Endothelial cell of umbilical vein (primary cell): ENCODE measurements around the gene IL3. TPM values are rescaled to one million over a fixed set of nuclear protein-coding genes. Genes with fewer than 3 reads are reported as not detected.
A peak's percentile ranks its signal among the peaks of the same experiment; 100 is the strongest.

Experiments
- BruUV-seq: library from RNA; stranded (reverse); fragments of 400-500 nt; replicated peaks from 2 replicates; lab custom pipeline; 2021; lab: Mats Ljungman, UMichigan
- CTCF ChIA-PET: fragments of 300-600, 350-600 bp; sonication (Branson Sonifier 250); formaldehyde crosslinking; loops from one replicate; lab custom pipeline; 2021; ENCODE audit warnings: antibody characterized with exemption, inconsistent platforms; lab: Charles Lee
- POLR2A ChIA-PET: fragments of 300-600, 350-600 bp; sonication (Branson Sonifier 250); formaldehyde crosslinking; loops from one replicate; lab custom pipeline; 2021; ENCODE audit warnings: antibody characterized with exemption, inconsistent platforms; lab: Charles Lee
- DNase-seq: peaks from one replicate; pipeline ENCODE4 v3.0.0-alpha.2; 2011; ENCODE audit warnings: low read depth, low spot score
- FAIRE-seq: peaks from 2 replicates; lab custom pipeline; 2011; peaks lifted over from hg19 to GRCh38; lab: Jason Lieb, UNC
- H2AFZ ChIP-seq: 2 replicates; pipeline ENCODE4 v1.6.0; 2012; ENCODE audit warnings: low read depth, low read length, control low read depth, inconsistent platforms
- H3K27ac ChIP-seq: 2 replicates; pipeline ENCODE4 v1.5.1; 2011; ENCODE audit warnings: low read depth, mild to moderate bottlenecking, control low read depth, low read length, moderate library complexity; ENCODE audit not compliant: insufficient read depth
- H3K27me3 ChIP-seq, 2 experiments: 2 replicates each; pipeline versions ENCODE4 v1.6.0 to v1.6.1; 2011; ENCODE audit warnings: low read length in 2 of 2, mixed read lengths in 1 of 2; ENCODE audit not compliant: control insufficient read depth in 2 of 2, insufficient read depth in 2 of 2
- H3K36me3 ChIP-seq, 2 experiments: 2 replicates in 1 of 2; 3 replicates in 1 of 2; pipeline ENCODE4 v1.5.1; 2011; ENCODE audit warnings: low read length in 2 of 2, mild to moderate bottlenecking in 1 of 2, moderate library complexity in 1 of 2; ENCODE audit not compliant: control insufficient read depth in 2 of 2, insufficient read depth in 2 of 2; ENCODE audit errors: extremely low read depth in 1 of 2
- H3K4me1 ChIP-seq: 3 replicates; pipeline ENCODE4 v1.5.1; 2011; ENCODE audit warnings: mild to moderate bottlenecking, low read length; ENCODE audit not compliant: control insufficient read depth, insufficient read depth; ENCODE audit errors: extremely low read depth
- H3K4me2 ChIP-seq: 2 replicates; pipeline ENCODE4 v1.6.1; 2011; ENCODE audit warnings: low read length, control low read depth, mixed read lengths; ENCODE audit not compliant: insufficient read depth
- H3K4me3 ChIP-seq, 3 experiments: fragments of 200-600 bp in 1 of 3; sonication (generic), shearing (Covaris generic) in 1 of 3; replicated peaks in 1 of 3; 2 replicates each; pipeline ENCODE4 v1.5.1; 2011 to 2016; ENCODE audit warnings: control low read depth in 3 of 3, low read length in 3 of 3, mild to moderate bottlenecking in 2 of 3, inconsistent platforms in 1 of 3, low read depth in 1 of 3, moderate library complexity in 1 of 3; ENCODE audit not compliant: insufficient read depth in 1 of 3
- H3K79me2 ChIP-seq: 2 replicates; pipeline ENCODE4 v1.6.0; 2012; ENCODE audit warnings: low read length, inconsistent platforms; ENCODE audit not compliant: control insufficient read depth, insufficient read depth
- H3K9ac ChIP-seq: replicated peaks from 2 replicates; pipeline ENCODE3; 2011; ENCODE audit warnings: low read length, control low read depth; ENCODE audit not compliant: insufficient read depth; ENCODE audit errors: extremely low read depth
- H3K9me1 ChIP-seq: replicated peaks from 3 replicates; pipeline ENCODE4 v1.6.0; 2011; ENCODE audit warnings: mild to moderate bottlenecking, low read length; ENCODE audit not compliant: control insufficient read depth, insufficient read depth; ENCODE audit errors: extremely low read depth
- H3K9me3 ChIP-seq: replicated peaks from 2 replicates; pipeline ENCODE4 v1.5.1; 2012; ENCODE audit warnings: low read length, inconsistent platforms; ENCODE audit not compliant: control insufficient read depth, insufficient read depth
- H4K20me1 ChIP-seq: replicated peaks from 2 replicates; pipeline ENCODE3; 2011; ENCODE audit warnings: mild to moderate bottlenecking, low read length; ENCODE audit not compliant: control insufficient read depth, insufficient read depth; ENCODE audit errors: extremely low read depth
- FOS ChIP-seq: IDR thresholded peaks from 2 replicates; pipeline ENCODE4 v1.6.1; 2011; ENCODE audit warnings: mild to moderate bottlenecking, low read length, moderate library complexity, borderline replicate concordance; ENCODE audit not compliant: insufficient read depth
- JUN ChIP-seq: IDR thresholded peaks from 2 replicates; pipeline ENCODE4 v1.6.1; 2011; ENCODE audit warnings: borderline replicate concordance, low read depth; ENCODE audit not compliant: insufficient read length, insufficient read depth
- POLR2A ChIP-seq: IDR thresholded peaks from 2 replicates; pipeline ENCODE4 v1.6.1; 2012; ENCODE audit warnings: low read depth, mild to moderate bottlenecking, control low read depth, low read length
- POLR2AphosphoS5 ChIP-seq: IDR thresholded peaks from 2 replicates; pipeline ENCODE4 v1.6.1; 2012; ENCODE audit warnings: low read depth, mild to moderate bottlenecking, control low read depth, low read length, moderate library complexity; ENCODE audit not compliant: insufficient read depth
- dilution Hi-C: fragments of 300-500 bp; cut with MboI; formaldehyde crosslinking; loops from one replicate; pipeline ENCODE4 v1.15.0; 2019; ENCODE audit warnings: low sequenced_read_pairs; ENCODE audit not compliant: extremely low pct_ligation_motif_present
- intact Hi-C: fragments of 100-400 bp; cut with micrococcal nuclease; formaldehyde crosslinking; loops from one replicate; pipeline ENCODE4 v1.10.0; 2022
- polyA plus RNA-seq, 4 experiments: library from polyadenylated mRNA; depleted of rRNA in 3 of 4; stranded (reverse) in 3 of 4; unstranded in 1 of 4; fragments of >200 nt; gene quantifications; 2 replicates each; pipeline versions ENCODE4 v1.2.1 to v1.2.3, GENCODE V29; 2011 to 2012; ENCODE audit warnings: missing spikeins in 1 of 4
- total RNA-seq: library from RNA; stranded (reverse); gene quantifications from 2 replicates; pipeline ENCODE4 v1.2.3, GENCODE V29; 2021
- TF ChIP-seq, protein P1 (sequence below): IDR thresholded peaks from 2 replicates; pipeline ENCODE4 v1.6.1; 2011; ENCODE audit not compliant: insufficient read depth, insufficient read length
- TF ChIP-seq, protein P2 (sequence below), 2 donors: IDR thresholded peaks; 1 replicate in 1 of 2; 2 replicates in 1 of 2; pipeline ENCODE4 v1.5.1; 2011; ENCODE audit warnings: low read length in 2 of 2, mild to moderate bottlenecking in 2 of 2, moderate library complexity in 2 of 2, control low read depth in 1 of 2, inconsistent platforms in 1 of 2, low read depth in 1 of 2; ENCODE audit not compliant: insufficient read depth in 1 of 2; ENCODE audit errors: extremely low read depth in 1 of 2

The IL3 gene
- total and polyA plus RNA-seq, 2 donors (not counting 3 experiments of a cell fraction or from before 2014, with no cell fraction given) = not detected

DNA sequence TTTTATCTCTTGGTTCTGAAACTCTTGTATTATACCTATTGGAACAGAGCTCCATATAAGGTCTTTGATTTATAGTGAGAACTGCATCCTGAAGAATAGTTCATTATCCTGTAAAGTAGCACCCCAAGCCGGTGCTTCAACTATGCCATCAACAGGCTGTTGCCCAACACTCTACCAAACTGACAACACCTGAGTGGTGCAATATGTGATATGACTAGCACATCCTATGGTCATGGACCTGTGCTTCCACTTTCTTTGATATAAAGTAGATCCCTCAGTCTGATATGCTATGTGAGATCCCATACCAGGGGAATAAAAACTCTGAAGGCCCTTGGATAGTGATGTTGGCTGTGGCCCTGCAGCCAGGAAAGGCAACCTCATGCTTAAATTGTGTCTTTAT lies 28.9 kb downstream of the IL3 start:
- ChIA-PET CTCF (interaction anchor here (2.3 kb wide), 1 partner anchor 45 kb away, joined by 5 read pairs; no protein-coding TSS in a partner anchor), POLR2A (no interaction called here)
- H3K4me1 ChIP-seq = peaks cover 28% of the 10 kb centered on the region
- no peak overlapping the region for H3K9ac ChIP-seq
- H3K4me2 ChIP-seq = no peak overlapping the region
- H4K20me1 ChIP-seq = no peaks in the 10 kb centered on the region
- H3K27me3 ChIP-seq = no peaks in the 10 kb centered on the region
- H3K4me3 ChIP-seq = no peak overlapping the region
- no peaks in the 10 kb centered on the region for H3K36me3 ChIP-seq
- no peak overlapping the region for H3K27ac ChIP-seq
- TF ChIP-seq, protein P1, sequence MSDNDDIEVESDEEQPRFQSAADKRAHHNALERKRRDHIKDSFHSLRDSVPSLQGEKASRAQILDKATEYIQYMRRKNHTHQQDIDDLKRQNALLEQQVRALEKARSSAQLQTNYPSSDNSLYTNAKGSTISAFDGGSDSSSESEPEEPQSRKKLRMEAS = no peak
- TF ChIP-seq JUN = no peak
- BruUV-seq = no TSS peak
- dilution Hi-C loops = no loop called here
- FAIRE-seq (no peak), DNase-seq (no peak)
- H3K9me1 ChIP-seq = no peaks in the 10 kb centered on the region
- intact Hi-C loops = loop anchor here (5.0 kb wide), 2 partner anchors 93 to 173 kb away; no protein-coding TSS in a partner anchor
- no peak overlapping the region for H2AFZ ChIP-seq
- H3K79me2 ChIP-seq = no peaks in the 10 kb centered on the region
- no peaks in the 10 kb centered on the region for H3K9me3 ChIP-seq

DNA sequence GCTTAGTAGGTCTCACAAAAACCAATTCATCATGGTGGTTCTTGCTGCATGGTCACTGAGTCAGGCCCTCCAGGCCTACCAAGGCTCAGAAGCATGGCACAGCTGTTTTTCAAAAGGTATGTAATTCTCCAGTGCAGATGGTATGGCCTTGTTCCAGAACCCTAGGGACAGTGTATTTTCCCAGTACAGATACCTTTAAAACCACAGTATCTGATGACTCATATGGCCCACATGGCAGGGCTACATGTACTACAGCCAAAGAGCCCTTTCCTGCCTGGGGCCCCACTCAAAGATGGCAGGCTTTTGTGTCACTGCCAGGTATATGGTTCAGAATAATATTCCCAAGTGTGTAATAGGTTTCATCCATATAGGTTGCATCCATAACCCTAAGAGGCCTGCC lies 29.7 kb downstream of the IL3 start:
- H3K4me2 ChIP-seq = no peak overlapping the region
- dilution Hi-C loops = no loop called here
- H2AFZ ChIP-seq = no peak overlapping the region
- H3K4me3 ChIP-seq = no peak overlapping the region
- TF ChIP-seq JUN = peak; percentile 50
- TF ChIP-seq, protein P2, sequence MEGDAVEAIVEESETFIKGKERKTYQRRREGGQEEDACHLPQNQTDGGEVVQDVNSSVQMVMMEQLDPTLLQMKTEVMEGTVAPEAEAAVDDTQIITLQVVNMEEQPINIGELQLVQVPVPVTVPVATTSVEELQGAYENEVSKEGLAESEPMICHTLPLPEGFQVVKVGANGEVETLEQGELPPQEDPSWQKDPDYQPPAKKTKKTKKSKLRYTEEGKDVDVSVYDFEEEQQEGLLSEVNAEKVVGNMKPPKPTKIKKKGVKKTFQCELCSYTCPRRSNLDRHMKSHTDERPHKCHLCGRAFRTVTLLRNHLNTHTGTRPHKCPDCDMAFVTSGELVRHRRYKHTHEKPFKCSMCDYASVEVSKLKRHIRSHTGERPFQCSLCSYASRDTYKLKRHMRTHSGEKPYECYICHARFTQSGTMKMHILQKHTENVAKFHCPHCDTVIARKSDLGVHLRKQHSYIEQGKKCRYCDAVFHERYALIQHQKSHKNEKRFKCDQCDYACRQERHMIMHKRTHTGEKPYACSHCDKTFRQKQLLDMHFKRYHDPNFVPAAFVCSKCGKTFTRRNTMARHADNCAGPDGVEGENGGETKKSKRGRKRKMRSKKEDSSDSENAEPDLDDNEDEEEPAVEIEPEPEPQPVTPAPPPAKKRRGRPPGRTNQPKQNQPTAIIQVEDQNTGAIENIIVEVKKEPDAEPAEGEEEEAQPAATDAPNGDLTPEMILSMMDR (IDR thresholded peaks at IDR 0.05; ENCODE audit: extremely low read depth in 1 of 2, insufficient read depth in 1 of 2, low read depth in 1 of 2, low read length in 2 of 2) = no peak
- no peak for TF ChIP-seq POLR2A
- TF ChIP-seq FOS = peak; percentile 75
- no peak for TF ChIP-seq POLR2AphosphoS5
- BruUV-seq = no TSS peak
- peak; percentile 60 for DNase-seq
- no peaks in the 10 kb centered on the region for H3K27me3 ChIP-seq
- no peaks in the 10 kb centered on the region for H3K9me1 ChIP-seq
- H4K20me1 ChIP-seq = no peaks in the 10 kb centered on the region
- H3K27ac ChIP-seq = no peak overlapping the region
- intact Hi-C loops = no loop called here
- FAIRE-seq = peak; percentile 62
- no peak overlapping the region for H3K9ac ChIP-seq
- H3K36me3 ChIP-seq = no peaks in the 10 kb centered on the region
- no peaks in the 10 kb centered on the region for H3K79me2 ChIP-seq
- H3K9me3 ChIP-seq = no peaks in the 10 kb centered on the region
- peaks cover 36% of the 10 kb centered on the region for H3K4me1 ChIP-seq
- CTCF ChIA-PET = interaction anchor here (2.3 kb wide), 1 partner anchor 44 kb away, joined by 5 read pairs; no protein-coding TSS in a partner anchor
- POLR2A ChIA-PET = no interaction called here
